ENCODE results near the gene BLTP2. TPM values are rescaled to one million over a fixed set of nuclear protein-coding genes. Genes with fewer than 3 reads are reported as not detected.

The BLTP2 gene
- total RNA-seq, 1 donor from 2014 or later = 67.9 TPM

GRCh38 chr17:28598389-28598788 is 46.6 kb downstream of the BLTP2 start:
- no peak for ATAC-seq

- ATAC-seq = no peak
Measured at GRCh38 chr17:28597606-28598383, 47.2 kb downstream of the BLTP2 start.

Other genes starting within 250 kb of the BLTP2 start
- gene SLC46A1, start 238.9 kb downstream of the BLTP2 start, total RNA-seq = 1.7 TPM
- gene SLC13A2, start 171.5 kb downstream of the BLTP2 start, total RNA-seq = not detected
- 14.8 TPM for gene FOXN1, start 138.8 kb downstream of the BLTP2 start, total RNA-seq
- 19.2 TPM for gene UNC119, start 92.5 kb downstream of the BLTP2 start, total RNA-seq
- gene PIGS, start 73.6 kb downstream of the BLTP2 start, total RNA-seq = 37.3 TPM
- 24.9 TPM for gene ALDOC, start 68.3 kb downstream of the BLTP2 start, total RNA-seq
- 24.3 TPM for gene SPAG5, start 46.1 kb downstream of the BLTP2 start, total RNA-seq
- 4.2 TPM for gene RSKR, start 31.0 kb downstream of the BLTP2 start, total RNA-seq
- gene SDF2, start 16.7 kb upstream of the BLTP2 start, total RNA-seq = 29.0 TPM
- gene SUPT6H, start 17.0 kb upstream of the BLTP2 start, total RNA-seq = 31.8 TPM
- 0.64 TPM for gene PROCA1, start 66.7 kb upstream of the BLTP2 start, total RNA-seq
- gene RAB34, start 72.7 kb upstream of the BLTP2 start, total RNA-seq = 34.2 TPM
- 1,336 TPM for gene RPL23A, start 74.8 kb upstream of the BLTP2 start, total RNA-seq
- 14.7 TPM for gene TLCD1, start 81.1 kb upstream of the BLTP2 start, total RNA-seq
- gene NEK8, start 83.6 kb upstream of the BLTP2 start, total RNA-seq = 3.9 TPM
- gene TRAF4, start 98.9 kb upstream of the BLTP2 start, total RNA-seq = 41.6 TPM
- gene FAM222B, start 197.6 kb upstream of the BLTP2 start, total RNA-seq = 12.2 TPM
- gene ERAL1, start 209.9 kb upstream of the BLTP2 start, total RNA-seq = 31.7 TPM

Measured in esophagus mucosa (tissue), 1 donor.